Fibroblast of lung (primary cell): ENCODE results near the gene CNPY2. TPM values are rescaled to one million over a fixed set of nuclear protein-coding genes. Genes with fewer than 3 reads are reported as not detected.

Experiments used
- DNase-seq, 2 donors: peaks; one replicate each; pipeline versions ENCODE4 v3.0.0 to v3.0.0-alpha.2; 2010; ENCODE audit warnings: low read depth in 2 of 2
- H2AFZ ChIP-seq: 2 replicates; pipeline ENCODE4 v1.5.1; 2012; ENCODE audit warnings: low read length, control low read depth, inconsistent platforms
- H3K27ac ChIP-seq: 2 replicates; pipeline ENCODE4 v1.5.1; 2011; ENCODE audit warnings: low read length, control low read depth; ENCODE audit not compliant: insufficient read depth
- H3K27me3 ChIP-seq: 2 replicates; pipeline ENCODE4 v1.5.1; 2011; ENCODE audit warnings: mild to moderate bottlenecking, low read length; ENCODE audit not compliant: control insufficient read depth, insufficient read depth
- H3K36me3 ChIP-seq: 2 replicates; pipeline ENCODE4 v1.5.1; 2011; ENCODE audit warnings: low read length; ENCODE audit not compliant: control insufficient read depth, insufficient read depth
- H3K4me1 ChIP-seq: 2 replicates; pipeline ENCODE4 v1.5.1; 2011; ENCODE audit warnings: low read length; ENCODE audit not compliant: control insufficient read depth, insufficient read depth; ENCODE audit errors: extremely low read depth
- H3K4me2 ChIP-seq: 2 replicates; pipeline ENCODE4 v1.5.1; 2011; ENCODE audit warnings: low read length, control low read depth; ENCODE audit not compliant: insufficient read depth; ENCODE audit errors: extremely low read depth
- H3K4me3 ChIP-seq, 4 experiments: fragments of 200-600 bp in 1 of 4; sonication (generic) in 1 of 4; replicated peaks in 1 of 4; 2 replicates each; pipeline ENCODE4 v1.5.1; 2011 to 2016; ENCODE audit warnings: low read length in 4 of 4, low read depth in 3 of 4, mild to moderate bottlenecking in 3 of 4, control low read depth in 2 of 4, inconsistent platforms in 1 of 4, mixed read lengths in 1 of 4; ENCODE audit not compliant: insufficient read depth in 1 of 4; ENCODE audit errors: control extremely low read depth in 1 of 4
- H3K79me2 ChIP-seq: 2 replicates; pipeline ENCODE4 v1.5.1; 2012; ENCODE audit warnings: mild to moderate bottlenecking, low read length, inconsistent platforms; ENCODE audit not compliant: control insufficient read depth, insufficient read depth
- H3K9ac ChIP-seq: 2 replicates; pipeline ENCODE4 v1.5.1; 2011; ENCODE audit warnings: mild to moderate bottlenecking, low read length, control low read depth; ENCODE audit not compliant: insufficient read depth
- H3K9me3 ChIP-seq: 2 replicates; pipeline ENCODE4 v1.5.1; 2012; ENCODE audit warnings: low read depth, low read length; ENCODE audit not compliant: control insufficient read depth, insufficient read depth
- H4K20me1 ChIP-seq: 2 replicates; pipeline ENCODE4 v1.5.1; 2011; ENCODE audit warnings: low read length; ENCODE audit not compliant: control insufficient read depth, insufficient read depth; ENCODE audit errors: extremely low read depth
- CTCF ChIP-seq, 2 donors: IDR thresholded peaks in 1 of 2; conservative IDR thresholded peaks in 1 of 2; 1 replicate in 1 of 2; 2 replicates in 1 of 2; pipeline ENCODE4 v1.5.1; 2011 to 2012; ENCODE audit warnings: low read length in 2 of 2, control low read depth in 1 of 2, inconsistent platforms in 1 of 2, low read depth in 1 of 2, mild to moderate bottlenecking in 1 of 2
- EZH2 ChIP-seq: IDR thresholded peaks from 2 replicates; pipeline ENCODE4 v1.5.1; 2012; ENCODE audit warnings: low read length, control low read depth, mild to moderate bottlenecking; ENCODE audit errors: missing control alignments
- polyA plus RNA-seq, 2 donors: library from polyadenylated mRNA; depleted of rRNA in 1 of 2; stranded (reverse) in 1 of 2; unstranded in 1 of 2; fragments of >200 nt; gene quantifications; 2 replicates each; pipeline ENCODE4 v1.2.1, GENCODE V29; 2011 to 2012; ENCODE audit warnings: missing spikeins in 1 of 2
- total RNA-seq: library from RNA; depleted of rRNA; stranded (reverse); fragments of >200 nt; gene quantifications from 2 replicates; pipeline ENCODE4 v1.2.1, GENCODE V29; 2014

Gene CNPY2
- total and polyA plus RNA-seq, 2 donors (not counting 1 experiment from before 2014, with no cell fraction given) = 48.2 to 124 TPM

GRCh38 chr12:56299853-56300643, 15.7 kb downstream of the CNPY2 start, which contains the start of gene CS:
Gene CS (minus strand): TSS chr12:56300330. CDS start chr12:56300201, 129 bp downstream.
- Histone ChIP-seq H2AFZ (peak within 1 kb of the TSS; percentile 54), H3K4me2 (peak within 1 kb of the TSS; percentile 77), H3K27me3 (no peaks in the 10 kb centered on the region), H3K4me1 (peaks cover 9% of the 10 kb centered on the region), H4K20me1 (no peaks in the 10 kb centered on the region), H3K9ac (peak within 1 kb of the TSS; percentile 76), H3K27ac (peak within 1 kb of the TSS; percentile 62), H3K9me3 (no peaks in the 10 kb centered on the region), H3K36me3 (no peaks in the 10 kb centered on the region), H3K79me2 (peaks cover 44% of the 10 kb centered on the region), H3K4me3 (peak within 1 kb of the TSS; percentile 66 to 98 (median 86))
- TF ChIP-seq EZH2 (no peak), CTCF (conservative IDR thresholded peaks at IDR 0.05 in 1 of 2, IDR thresholded peaks at IDR 0.05 in 1 of 2; ENCODE audit: low read depth in 1 of 2, low read length in 2 of 2) (no peak)
- DNase-seq = peak; percentile 96 to 97

- peaks cover 9% of the 10 kb centered on the region for H3K4me1 ChIP-seq
- H3K27me3 ChIP-seq = no peaks in the 10 kb centered on the region
- no peaks in the 10 kb centered on the region for H3K9me3 ChIP-seq
- H3K4me3 ChIP-seq = peak overlapping the region; percentile 66 to 98 (median 86)
- TF ChIP-seq CTCF (conservative IDR thresholded peaks at IDR 0.05 in 1 of 2, IDR thresholded peaks at IDR 0.05 in 1 of 2; ENCODE audit: low read depth in 1 of 2, low read length in 2 of 2) (no peak), EZH2 (no peak)
- H3K9ac ChIP-seq = peak overlapping the region; percentile 76
- no peaks in the 10 kb centered on the region for H3K36me3 ChIP-seq
- peak in 1 of 2 donors; percentile 23 for DNase-seq
- peak overlapping the region; percentile 77 for H3K4me2 ChIP-seq
- peaks cover 51% of the 10 kb centered on the region for H3K79me2 ChIP-seq
- peak overlapping the region; percentile 62 for H3K27ac ChIP-seq
- peak overlapping the region; percentile 54 for H2AFZ ChIP-seq
- H4K20me1 ChIP-seq = no peaks in the 10 kb centered on the region
Measured at GRCh38 chr12:56299308-56299852, 16.4 kb downstream of the CNPY2 start.

GRCh38 chr12:56298828-56299227, 17.0 kb downstream of the CNPY2 start:
- Histone ChIP-seq H3K9me3 (no peaks in the 10 kb centered on the region), H3K79me2 (peaks cover 56% of the 10 kb centered on the region), H2AFZ (no peak overlapping the region), H3K27me3 (no peaks in the 10 kb centered on the region), H3K36me3 (no peaks in the 10 kb centered on the region), H3K4me1 (peaks cover 9% of the 10 kb centered on the region), H3K4me3 (peak overlapping the region; percentile 66 to 98 (median 86)), H4K20me1 (no peaks in the 10 kb centered on the region), H3K4me2 (peak overlapping the region; percentile 77), H3K27ac (no peak overlapping the region), H3K9ac (no peak overlapping the region)
- no peak for DNase-seq
- TF ChIP-seq CTCF (conservative IDR thresholded peaks at IDR 0.05 in 1 of 2, IDR thresholded peaks at IDR 0.05 in 1 of 2; ENCODE audit: low read depth in 1 of 2, low read length in 2 of 2) = no peak
- TF ChIP-seq EZH2 = no peak
